ENCODE measurements around the gene UBE2I. TPM values are rescaled to one million over a fixed set of nuclear protein-coding genes. Genes with fewer than 3 reads are reported as not detected.
A peak's percentile ranks its signal among the peaks of the same experiment; 100 is the strongest.

Gene UBE2I
- total RNA-seq, 1 donor = 49.2 TPM

GRCh38 chr16:1317479-1318267 lies 8.2 kb downstream of the UBE2I start:
- Histone ChIP-seq H3K79me2 (ENCODE audit: insufficient read depth, low read length) (peaks cover 78% of the 10 kb centered on the region), H3K27me3 (ENCODE audit: insufficient read depth, low read length) (no peaks in the 10 kb centered on the region), H3K27ac (ENCODE audit: low read depth, low read length) (no peak overlapping the region), H3K4me2 (ENCODE audit: insufficient read depth, low read length) (no peak overlapping the region), H4K20me1 (ENCODE audit: insufficient read depth, low read length) (peaks cover 67% of the 10 kb centered on the region), H3K4me1 (ENCODE audit: insufficient read depth, low read length) (peaks cover under 1% of the 10 kb centered on the region), H3K9me3 (ENCODE audit: low read depth, low read length) (no peaks in the 10 kb centered on the region), H2AFZ (ENCODE audit: low read length) (no peak overlapping the region), H3K36me3 (ENCODE audit: insufficient read depth, low read length) (peaks cover 74% of the 10 kb centered on the region), H3K4me3 (ENCODE audit: insufficient read depth, low read length) (no peak overlapping the region)
- no peak for TF ChIP-seq CTCF (IDR thresholded peaks at IDR 0.05; ENCODE audit: extremely low read depth, low read depth, low read length)
- DNase-seq (ENCODE audit: insufficient read length, low spot score, missing footprints) = peak; percentile 73

DNA sequence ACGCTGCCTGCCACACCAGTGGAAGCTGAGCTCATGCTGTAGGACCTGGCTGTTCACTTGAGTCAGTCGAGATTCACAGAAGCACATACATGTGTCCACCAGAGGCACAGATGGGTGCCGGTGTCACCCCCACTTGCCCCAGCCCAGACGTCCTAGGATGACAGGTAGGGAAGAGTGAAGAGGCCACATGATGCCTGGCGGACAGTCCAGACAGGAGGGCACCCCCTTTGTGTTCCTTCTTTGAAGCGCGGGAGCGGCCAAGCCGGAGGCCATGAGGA lies 8.8 kb downstream of the UBE2I start:
- peak; percentile 76 for DNase-seq (ENCODE audit: insufficient read length, low spot score, missing footprints)
- no peak overlapping the region for H2AFZ ChIP-seq (ENCODE audit: low read length)
- H3K4me3 ChIP-seq (ENCODE audit: insufficient read depth, low read length) = no peak overlapping the region
- H3K36me3 ChIP-seq (ENCODE audit: insufficient read depth, low read length) = peaks cover 75% of the 10 kb centered on the region
- no peak overlapping the region for H3K27ac ChIP-seq (ENCODE audit: low read depth, low read length)
- H3K4me2 ChIP-seq (ENCODE audit: insufficient read depth, low read length) = no peak overlapping the region
- H4K20me1 ChIP-seq (ENCODE audit: insufficient read depth, low read length) = peaks cover 64% of the 10 kb centered on the region
- no peaks in the 10 kb centered on the region for H3K9me3 ChIP-seq (ENCODE audit: low read depth, low read length)
- H3K4me1 ChIP-seq (ENCODE audit: insufficient read depth, low read length) = no peaks in the 10 kb centered on the region
- H3K27me3 ChIP-seq (ENCODE audit: insufficient read depth, low read length) = no peaks in the 10 kb centered on the region
- H3K79me2 ChIP-seq (ENCODE audit: insufficient read depth, low read length) = peaks cover 72% of the 10 kb centered on the region
- no peak for TF ChIP-seq CTCF (IDR thresholded peaks at IDR 0.05; ENCODE audit: extremely low read depth, low read depth, low read length)

GRCh38 chr16:1319041-1319440 lies 9.6 kb downstream of the UBE2I start:
- Histone ChIP-seq H3K27me3 (ENCODE audit: insufficient read depth, low read length) (no peaks in the 10 kb centered on the region), H3K79me2 (ENCODE audit: insufficient read depth, low read length) (peaks cover 64% of the 10 kb centered on the region), H3K4me1 (ENCODE audit: insufficient read depth, low read length) (no peaks in the 10 kb centered on the region), H3K4me2 (ENCODE audit: insufficient read depth, low read length) (no peak overlapping the region), H4K20me1 (ENCODE audit: insufficient read depth, low read length) (peaks cover 64% of the 10 kb centered on the region), H3K27ac (ENCODE audit: low read depth, low read length) (no peak overlapping the region), H3K9me3 (ENCODE audit: low read depth, low read length) (no peaks in the 10 kb centered on the region), H3K36me3 (ENCODE audit: insufficient read depth, low read length) (peaks cover 80% of the 10 kb centered on the region), H2AFZ (ENCODE audit: low read length) (no peak overlapping the region), H3K4me3 (ENCODE audit: insufficient read depth, low read length) (no peak overlapping the region)
- TF ChIP-seq CTCF (IDR thresholded peaks at IDR 0.05; ENCODE audit: extremely low read depth, low read depth, low read length) = no peak
- peak; percentile 58 for DNase-seq (ENCODE audit: insufficient read length, low spot score, missing footprints)

- Histone ChIP-seq H3K4me3 (ENCODE audit: insufficient read depth, low read length) (no peak overlapping the region), H3K27ac (ENCODE audit: low read depth, low read length) (no peak overlapping the region), H3K36me3 (ENCODE audit: insufficient read depth, low read length) (peaks cover 82% of the 10 kb centered on the region), H3K4me1 (ENCODE audit: insufficient read depth, low read length) (no peaks in the 10 kb centered on the region), H4K20me1 (ENCODE audit: insufficient read depth, low read length) (peaks cover 57% of the 10 kb centered on the region), H2AFZ (ENCODE audit: low read length) (no peak overlapping the region), H3K4me2 (ENCODE audit: insufficient read depth, low read length) (no peak overlapping the region), H3K27me3 (ENCODE audit: insufficient read depth, low read length) (no peaks in the 10 kb centered on the region), H3K79me2 (ENCODE audit: insufficient read depth, low read length) (peaks cover 53% of the 10 kb centered on the region), H3K9me3 (ENCODE audit: low read depth, low read length) (no peaks in the 10 kb centered on the region)
- TF ChIP-seq CTCF (IDR thresholded peaks at IDR 0.05; ENCODE audit: extremely low read depth, low read depth, low read length) = no peak
- DNase-seq (ENCODE audit: insufficient read length, low spot score, missing footprints) = no peak
Observed at GRCh38 chr16:1320097-1320496, 10.7 kb downstream of the UBE2I start.
